Type B pancreatic cell (in vitro differentiated cells): Measurements from ENCODE around the gene TMEM8B. TPM values are rescaled to one million over a fixed set of nuclear protein-coding genes. Genes with fewer than 3 reads are reported as not detected.

ENCODE experiments used
- DNase-seq: peaks from one replicate; pipeline ENCODE4 v3.0.0; 2021; ENCODE audit warnings: mixed read lengths; ENCODE audit not compliant: unreplicated experiment; ENCODE audit errors: extremely low spot score
- H3K27ac Mint-ChIP-seq: 2 replicates; pipeline ENCODE4 v1.8.0; 2021; ENCODE audit warnings: mild to moderate bottlenecking, mixed read lengths
- H3K27me3 Mint-ChIP-seq: 2 replicates; pipeline ENCODE4 v1.8.0; 2021; ENCODE audit warnings: mixed read lengths
- H3K36me3 Mint-ChIP-seq: 2 replicates; pipeline ENCODE4 v1.8.0; 2021; ENCODE audit warnings: mixed read lengths
- H3K4me1 Mint-ChIP-seq: one replicate; pipeline ENCODE4 v1.8.0; 2021; ENCODE audit warnings: mixed read lengths; ENCODE audit not compliant: unreplicated experiment
- H3K4me3 Mint-ChIP-seq: 2 replicates; pipeline ENCODE4 v1.8.0; 2021; ENCODE audit warnings: mild to moderate bottlenecking, mixed read lengths
- H3K9me3 Mint-ChIP-seq: 2 replicates; pipeline ENCODE4 v1.8.0; 2021; ENCODE audit warnings: mixed read lengths
- total RNA-seq: library from RNA; stranded (reverse); gene quantifications from 2 replicates; pipeline ENCODE4 v1.2.1, GENCODE V29; 2021; ENCODE audit warnings: low replicate concordance
- TF ChIP-seq, protein P1 (sequence below): fragments of 200-600 bp; sonication (generic); conservative IDR thresholded peaks from 2 replicates; pipeline ENCODE4 v1.5.0; 2021; ENCODE audit warnings: antibody characterized with exemption, mild to moderate bottlenecking

Gene TMEM8B
- total RNA-seq, 1 donor from 2014 or later = 27.2 TPM

DNA sequence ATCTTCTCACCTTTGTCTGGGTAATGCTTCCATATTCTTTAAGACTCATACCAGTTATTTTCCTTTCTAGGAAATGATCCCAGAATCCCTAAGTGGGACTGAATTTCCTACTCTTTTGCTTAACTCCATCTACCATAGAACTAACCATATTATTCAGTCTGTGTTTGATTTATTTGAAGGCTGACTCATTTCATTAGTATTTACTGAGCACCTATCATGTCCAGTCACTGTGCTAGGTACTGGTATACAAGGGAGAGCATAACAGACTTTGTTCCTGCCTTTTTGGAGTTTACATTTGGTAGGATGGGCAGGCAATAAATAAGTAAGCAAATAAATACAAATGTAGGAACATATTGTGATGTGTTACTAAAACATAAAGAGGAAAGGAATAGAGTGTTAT lies 33.3 kb upstream of the TMEM8B start:
- peaks cover 26% of the 10 kb centered on the region for H3K4me1 Mint-ChIP-seq
- H3K4me3 Mint-ChIP-seq = no peak overlapping the region
- peaks cover 3% of the 10 kb centered on the region for H3K36me3 Mint-ChIP-seq
- TF ChIP-seq, protein P1, sequence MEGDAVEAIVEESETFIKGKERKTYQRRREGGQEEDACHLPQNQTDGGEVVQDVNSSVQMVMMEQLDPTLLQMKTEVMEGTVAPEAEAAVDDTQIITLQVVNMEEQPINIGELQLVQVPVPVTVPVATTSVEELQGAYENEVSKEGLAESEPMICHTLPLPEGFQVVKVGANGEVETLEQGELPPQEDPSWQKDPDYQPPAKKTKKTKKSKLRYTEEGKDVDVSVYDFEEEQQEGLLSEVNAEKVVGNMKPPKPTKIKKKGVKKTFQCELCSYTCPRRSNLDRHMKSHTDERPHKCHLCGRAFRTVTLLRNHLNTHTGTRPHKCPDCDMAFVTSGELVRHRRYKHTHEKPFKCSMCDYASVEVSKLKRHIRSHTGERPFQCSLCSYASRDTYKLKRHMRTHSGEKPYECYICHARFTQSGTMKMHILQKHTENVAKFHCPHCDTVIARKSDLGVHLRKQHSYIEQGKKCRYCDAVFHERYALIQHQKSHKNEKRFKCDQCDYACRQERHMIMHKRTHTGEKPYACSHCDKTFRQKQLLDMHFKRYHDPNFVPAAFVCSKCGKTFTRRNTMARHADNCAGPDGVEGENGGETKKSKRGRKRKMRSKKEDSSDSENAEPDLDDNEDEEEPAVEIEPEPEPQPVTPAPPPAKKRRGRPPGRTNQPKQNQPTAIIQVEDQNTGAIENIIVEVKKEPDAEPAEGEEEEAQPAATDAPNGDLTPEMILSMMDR = no peak
- no peaks in the 10 kb centered on the region for H3K9me3 Mint-ChIP-seq
- DNase-seq = no peak
- H3K27me3 Mint-ChIP-seq = peaks cover under 1% of the 10 kb centered on the region
- H3K27ac Mint-ChIP-seq = peak overlapping the region; percentile 7

DNA sequence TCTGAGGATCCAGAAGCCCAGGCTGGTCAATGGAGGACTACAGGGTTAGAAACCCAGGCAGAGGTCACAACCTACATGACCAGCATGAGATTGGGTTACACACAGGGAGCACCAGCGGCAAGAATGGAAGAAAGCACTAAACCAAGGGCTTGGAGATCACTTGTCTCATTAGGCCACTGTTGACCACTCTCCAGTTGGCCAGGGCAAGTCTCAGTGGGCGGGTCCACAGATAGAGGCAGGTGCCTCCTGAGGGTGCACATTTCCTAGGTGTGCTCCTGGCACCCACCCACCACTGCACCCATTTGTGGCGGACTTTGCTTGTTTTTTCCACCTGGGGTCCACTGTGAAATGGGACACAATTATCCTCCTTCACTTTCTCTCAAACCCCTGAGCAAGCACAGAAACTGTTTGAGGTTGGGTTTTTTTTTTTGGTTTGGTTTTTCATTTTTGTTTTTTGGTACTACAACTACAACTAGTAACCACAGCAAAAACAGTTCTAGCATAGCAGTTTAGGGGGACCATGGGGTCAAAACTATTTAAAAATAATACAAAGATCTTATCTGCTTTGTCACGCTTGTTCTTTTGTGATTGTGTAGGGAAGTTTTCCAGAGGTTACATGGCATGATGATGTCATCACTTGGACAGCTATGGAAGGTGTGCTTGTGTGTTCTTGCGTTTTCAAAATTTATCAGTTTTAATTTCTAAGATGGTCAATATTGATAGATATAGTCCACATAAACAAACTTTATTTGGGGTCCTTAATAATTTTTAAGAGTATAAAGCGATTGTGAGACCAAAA lies 31.5 kb upstream of the TMEM8B start:
- H3K4me1 Mint-ChIP-seq = peaks cover 26% of the 10 kb centered on the region
- H3K9me3 Mint-ChIP-seq = no peaks in the 10 kb centered on the region
- no peak overlapping the region for H3K4me3 Mint-ChIP-seq
- peaks cover 13% of the 10 kb centered on the region for H3K36me3 Mint-ChIP-seq
- no peaks in the 10 kb centered on the region for H3K27me3 Mint-ChIP-seq
- H3K27ac Mint-ChIP-seq = no peak overlapping the region
- no peak for DNase-seq
- TF ChIP-seq, protein P1 = no peak

DNA sequence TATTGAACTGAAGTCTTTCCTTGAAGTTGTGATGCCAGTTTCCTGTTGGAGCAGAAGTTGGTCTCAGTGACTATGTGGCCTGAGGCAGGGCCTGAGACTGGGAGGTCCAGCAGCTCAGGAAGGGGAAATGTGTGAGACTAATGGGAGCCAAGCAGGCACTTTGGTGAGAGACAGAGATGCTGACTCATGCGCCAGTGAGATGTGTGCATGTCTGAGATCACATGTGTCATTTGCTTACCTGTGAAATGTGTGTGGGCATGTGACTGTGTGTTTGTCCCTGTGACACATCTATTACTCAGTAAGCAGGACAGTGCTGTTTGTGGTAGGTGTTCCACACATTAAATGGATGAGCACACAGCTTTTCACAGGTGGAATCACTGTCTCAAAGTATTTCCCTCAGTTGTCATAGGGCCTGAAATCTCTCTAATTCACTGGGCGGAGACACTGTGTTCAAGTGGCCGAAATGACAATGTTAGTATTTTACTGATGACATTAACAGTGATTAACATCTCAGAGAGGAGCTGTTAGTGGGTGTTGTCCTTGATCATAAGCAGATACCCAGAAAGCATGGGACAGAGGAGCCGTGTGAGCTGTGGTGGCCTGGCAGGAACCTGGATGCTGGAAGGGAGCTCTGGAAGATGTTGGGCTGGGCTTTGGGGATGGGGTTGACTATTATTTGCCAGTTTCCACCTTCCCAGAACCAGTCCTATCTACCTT lies 30.2 kb upstream of the TMEM8B start:
- peaks cover 16% of the 10 kb centered on the region for H3K4me1 Mint-ChIP-seq
- H3K4me3 Mint-ChIP-seq = no peak overlapping the region
- H3K27ac Mint-ChIP-seq = peak overlapping the region; percentile 68
- DNase-seq = no peak
- no peaks in the 10 kb centered on the region for H3K9me3 Mint-ChIP-seq
- H3K27me3 Mint-ChIP-seq = no peaks in the 10 kb centered on the region
- TF ChIP-seq, protein P1 = no peak
- peaks cover 13% of the 10 kb centered on the region for H3K36me3 Mint-ChIP-seq

DNA sequence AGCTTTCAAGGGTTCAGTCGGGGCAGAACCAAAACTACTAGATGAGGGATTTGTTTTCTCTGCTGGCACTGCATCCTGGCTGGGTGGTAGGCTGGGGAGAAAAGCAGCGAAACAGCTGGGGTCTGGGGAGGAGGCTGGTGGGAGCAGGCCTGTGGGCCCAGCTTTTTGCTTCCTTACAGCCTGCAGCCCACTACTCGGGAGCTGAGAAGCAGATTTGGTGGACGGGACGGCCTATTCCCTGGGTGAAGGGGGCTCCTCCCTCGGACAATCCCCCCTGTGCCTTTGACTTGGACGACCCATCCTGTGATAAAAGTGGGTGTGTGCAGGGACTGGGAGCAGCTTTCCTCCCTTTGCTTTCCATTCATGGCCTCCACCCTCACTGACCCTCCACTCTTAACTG lies 28.5 kb upstream of the TMEM8B start:
- peak overlapping the region; percentile 15 for H3K27ac Mint-ChIP-seq
- TF ChIP-seq, protein P1 = no peak
- H3K4me1 Mint-ChIP-seq = peaks cover 6% of the 10 kb centered on the region
- H3K27me3 Mint-ChIP-seq = no peaks in the 10 kb centered on the region
- H3K9me3 Mint-ChIP-seq = no peaks in the 10 kb centered on the region
- H3K4me3 Mint-ChIP-seq = no peak overlapping the region
- peaks cover 13% of the 10 kb centered on the region for H3K36me3 Mint-ChIP-seq
- DNase-seq = no peak

DNA sequence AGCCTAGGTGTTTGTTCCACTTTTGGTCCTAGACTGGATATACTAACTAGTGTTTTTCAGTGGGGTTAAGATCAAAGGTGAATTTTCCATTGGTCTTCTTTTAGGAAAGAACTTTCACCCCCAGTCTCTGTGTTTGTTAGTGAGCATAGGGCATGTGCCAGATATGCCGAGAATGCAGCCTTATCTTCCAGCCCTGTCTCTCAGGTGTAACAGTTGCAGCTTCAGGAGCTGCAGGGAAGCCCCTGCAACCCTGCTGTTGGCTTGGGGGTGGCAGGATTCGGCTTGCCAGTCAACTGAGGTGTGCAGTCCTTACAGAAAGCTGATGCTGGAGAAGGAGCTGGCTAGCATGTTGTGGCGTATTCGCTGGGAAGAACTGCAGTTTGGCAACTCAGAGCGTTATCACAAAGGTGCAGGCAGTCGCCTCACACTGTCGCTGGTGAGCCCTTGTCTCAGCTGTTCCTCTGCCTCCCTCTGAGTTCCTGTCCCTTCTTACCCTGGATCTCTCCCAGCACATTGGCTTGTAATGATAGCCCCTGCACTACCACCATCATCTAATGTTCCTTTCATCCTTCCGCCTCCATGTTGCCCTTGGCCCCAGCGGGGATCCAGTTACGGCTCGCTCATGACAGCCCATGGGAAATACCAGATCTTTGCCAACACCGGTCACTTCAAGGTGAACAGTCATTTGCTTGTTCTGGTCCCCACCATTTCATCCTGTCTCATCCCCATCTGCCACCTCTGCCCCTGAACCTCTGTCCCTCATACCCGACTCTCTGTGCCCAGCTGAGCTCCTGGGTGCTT lies 27.5 kb upstream of the TMEM8B start:
- H3K4me3 Mint-ChIP-seq = no peak overlapping the region
- no peak overlapping the region for H3K27ac Mint-ChIP-seq
- H3K27me3 Mint-ChIP-seq = no peaks in the 10 kb centered on the region
- no peak for DNase-seq
- H3K36me3 Mint-ChIP-seq = peaks cover 13% of the 10 kb centered on the region
- H3K9me3 Mint-ChIP-seq = no peaks in the 10 kb centered on the region
- H3K4me1 Mint-ChIP-seq = peaks cover 6% of the 10 kb centered on the region
- TF ChIP-seq, protein P1 = no peak
